Mesodermal cell (in vitro differentiated cells): ENCODE measurements around the gene MS4A3.
A peak's percentile ranks its signal among the peaks of the same experiment; 100 is the strongest.
"Not testable (repeated sequence)": the region's sequence is repeated elsewhere in the genome, so short reads cannot be mapped to it uniquely, and the experiment has no call there.

Source experiments
- H3K27ac ChIP-seq: 2 replicates; pipeline ENCODE4 v1.7.0; 2013; ENCODE audit warnings: mild to moderate bottlenecking, low read depth, low read length, moderate library complexity; ENCODE audit not compliant: severe bottlenecking
- H3K36me3 ChIP-seq: 2 replicates; pipeline ENCODE4 v1.7.1; 2013; ENCODE audit warnings: mild to moderate bottlenecking, low read length, moderate library complexity; ENCODE audit not compliant: control insufficient read depth, insufficient read depth
- H3K4me1 ChIP-seq: one replicate; pipeline ENCODE4 v1.7.1; 2013; ENCODE audit warnings: mild to moderate bottlenecking, low read length; ENCODE audit not compliant: insufficient read depth, control insufficient read depth, poor library complexity, severe bottlenecking
- H3K4me3 ChIP-seq: 2 replicates; pipeline ENCODE4 v1.7.0; 2013; ENCODE audit warnings: low read length, control low read depth, mild to moderate bottlenecking; ENCODE audit not compliant: insufficient read depth, poor library complexity, severe bottlenecking; ENCODE audit errors: extremely low read depth
- H3K9me3 ChIP-seq: 2 replicates; pipeline ENCODE4 v1.7.1; 2013; ENCODE audit warnings: mild to moderate bottlenecking, low read length, moderate library complexity; ENCODE audit not compliant: control insufficient read depth
- WGBS, 2 experiments: methylation state at CpG; one replicate each; pipeline ENCODE4 v1.1.5; 2013; ENCODE audit warnings: missing lambda C conversion rate in 2 of 2; ENCODE audit not compliant: insufficient coverage in 2 of 2; 5-methylcytosine and 5-hydroxymethylcytosine counted together

Gene MS4A3

GRCh38 chr11:60088364-60088763 lies 31.9 kb downstream of the MS4A3 start, which contains the start of gene MS4A2:
MS4A2 (plus strand) TSS chr11:60088664; CDS start chr11:60088766, 102 bp downstream.
- no CpG with 5 or more reads among the region's 1 CpG for WGBS, 2 experiments
- Histone ChIP-seq H3K27ac (no peak within 1 kb of the TSS), H3K9me3 (no peaks in the 10 kb centered on the region), H3K36me3 (no peaks in the 10 kb centered on the region), H3K4me3 (no peak within 1 kb of the TSS), H3K4me1 (no peaks in the 10 kb centered on the region)

GRCh38 chr11:60095477-60096120 lies 39.1 kb downstream of the MS4A3 start:
- no peak overlapping the region for H3K4me3 ChIP-seq
- no peaks in the 10 kb centered on the region for H3K4me1 ChIP-seq
- no peak overlapping the region for H3K27ac ChIP-seq
- no peaks in the 10 kb centered on the region for H3K36me3 ChIP-seq
- H3K9me3 ChIP-seq = no peaks in the 10 kb centered on the region
- 100% methylated on average over 2 of the region's 4 CpGs for WGBS, 2 experiments

GRCh38 chr11:60097189-60097588 lies 40.7 kb downstream of the MS4A3 start:
- H3K9me3 ChIP-seq = no peaks in the 10 kb centered on the region
- no peak overlapping the region for H3K4me3 ChIP-seq
- 100% methylated on average over 1 of the region's 1 CpG for WGBS, 2 experiments
- no peaks in the 10 kb centered on the region for H3K4me1 ChIP-seq
- no peaks in the 10 kb centered on the region for H3K36me3 ChIP-seq
- H3K27ac ChIP-seq = no peak overlapping the region

GRCh38 chr11:60098508-60098907 lies 42.0 kb downstream of the MS4A3 start:
- Histone ChIP-seq H3K4me3 (no peak overlapping the region), H3K9me3 (no peaks in the 10 kb centered on the region), H3K4me1 (no peaks in the 10 kb centered on the region), H3K27ac (peak overlapping the region; percentile 63), H3K36me3 (no peaks in the 10 kb centered on the region)

GRCh38 chr11:60100516-60100915 lies 44.1 kb downstream of the MS4A3 start:
- Histone ChIP-seq H3K4me3 (no peak overlapping the region), H3K27ac (no peak overlapping the region), H3K9me3 (no peaks in the 10 kb centered on the region), H3K36me3 (no peaks in the 10 kb centered on the region), H3K4me1 (no peaks in the 10 kb centered on the region)
- WGBS, 2 experiments = 100% methylated on average over 1 of the region's 1 CpG

GRCh38 chr11:60101368-60101767 lies 44.9 kb downstream of the MS4A3 start:
- H3K4me1 ChIP-seq, H3K36me3 ChIP-seq, H3K9me3 ChIP-seq, H3K4me3 ChIP-seq, H3K27ac ChIP-seq: not testable (repeated sequence)
- WGBS, 2 experiments = 87 to 93% methylated on average over 7 to 8 of the region's 11 CpGs

GRCh38 chr11:60104471-60105115 lies 48.1 kb downstream of the MS4A3 start:
- H3K4me1 ChIP-seq, H3K4me3 ChIP-seq, H3K27ac ChIP-seq, H3K9me3 ChIP-seq, H3K36me3 ChIP-seq: not testable (repeated sequence)
- WGBS, 2 experiments = 92 to 100% methylated on average over 3 to 6 of the region's 8 CpGs

GRCh38 chr11:60108631-60109030 lies 52.2 kb downstream of the MS4A3 start:
- not testable (repeated sequence) for H3K4me3 ChIP-seq, H3K36me3 ChIP-seq, H3K9me3 ChIP-seq, H3K27ac ChIP-seq, H3K4me1 ChIP-seq
- WGBS, 2 experiments = 100% methylated on average over 2 to 3 of the region's 5 CpGs

- WGBS, 2 experiments = 88 to 100% methylated on average over 1 to 2 of the region's 2 CpGs
- H3K27ac ChIP-seq = no peak overlapping the region
Observed at GRCh38 chr11:60111793-60112192, 55.3 kb downstream of the MS4A3 start.

GRCh38 chr11:60116996-60117790 lies 60.7 kb downstream of the MS4A3 start:
- Histone ChIP-seq H3K9me3 (no peaks in the 10 kb centered on the region), H3K4me1 (no peaks in the 10 kb centered on the region), H3K36me3 (no peaks in the 10 kb centered on the region), H3K27ac (no peak overlapping the region), H3K4me3 (no peak overlapping the region)

More at GRCh38 chr11:60111793-60112192, 55.3 kb downstream of the MS4A3 start:
- Histone ChIP-seq H3K9me3 (no peaks in the 10 kb centered on the region), H3K4me3 (no peak overlapping the region), H3K36me3 (no peaks in the 10 kb centered on the region), H3K4me1 (no peaks in the 10 kb centered on the region)

GRCh38 chr11:60118338-60118737 lies 61.9 kb downstream of the MS4A3 start:
- H3K9me3 ChIP-seq = no peaks in the 10 kb centered on the region
- H3K4me3 ChIP-seq = no peak overlapping the region
- no peaks in the 10 kb centered on the region for H3K36me3 ChIP-seq
- no peaks in the 10 kb centered on the region for H3K4me1 ChIP-seq
- WGBS, 2 experiments = 67% methylated on average over 1 of the region's 2 CpGs; no CpG with 5 or more reads in 1 of the 2 experiments
- no peak overlapping the region for H3K27ac ChIP-seq
